K562 (cell line): ENCODE data around the gene ERP27. TPM values are rescaled to one million over a fixed set of nuclear protein-coding genes. Genes with fewer than 3 reads are reported as not detected.

Experiments used
- ATAC-seq: fragments of 200-7000 bp; cut with Tn5 transposase; 3 replicates; pipeline ENCODE4 v1.9.1; 2020; ENCODE audit warnings: moderate library complexity
- BruUV-seq: library from RNA; stranded (reverse); fragments of 400-500 nt; replicated peaks from 2 replicates; lab custom pipeline; 2021; lab: Mats Ljungman, UMichigan
- CTCF ChIA-PET: fragments of 300-600 bp; formaldehyde crosslinking; extraction: SDS; loops from one replicate; lab custom pipeline; 2021; ENCODE audit warnings: low intra/inter-chr PET ratio; lab: Yijun Ruan, JAX
- POLR2A ChIA-PET: fragments of 300-600, 350-650 bp; sonication (Branson Sonifier 250); formaldehyde crosslinking; extraction: SDS; loops from one replicate; lab custom pipeline; 2021; ENCODE audit warnings: antibody characterized with exemption, inconsistent platforms; lab: Yijun Ruan, JAX
- DNase-seq, 4 experiments: peaks; one replicate each; pipeline versions ENCODE4 v3.0.0 to v3.0.0-alpha.2; 2011 to 2018; ENCODE audit warnings: low spot score in 3 of 4, mixed read lengths in 3 of 4; ENCODE audit errors: extremely low read depth in 1 of 4
- FAIRE-seq: peaks from 2 replicates; lab custom pipeline; 2011; peaks lifted over from hg19 to GRCh38; lab: Jason Lieb, UNC
- H2AFZ ChIP-seq: 2 replicates; pipeline ENCODE4 v1.6.0; 2011; ENCODE audit warnings: low read depth, low read length, control low read depth, inconsistent platforms
- H3K27ac ChIP-seq: fragments of 200-600 bp; 3 replicates; pipeline ENCODE4 v1.8.0; 2011; ENCODE audit warnings: low read depth, mild to moderate bottlenecking, control low read depth, inconsistent platforms, low read length, moderate library complexity, mixed read lengths; ENCODE audit errors: extremely low read depth
- H3K27me3 ChIP-seq, 2 experiments: fragments of 300-600 bp in 1 of 2; 2 replicates in 1 of 2; 3 replicates in 1 of 2; pipeline versions ENCODE4 v1.6.0 to v1.8.0; 2011; ENCODE audit warnings: inconsistent platforms in 2 of 2, low read length in 2 of 2, mild to moderate bottlenecking in 1 of 2, mixed read lengths in 1 of 2, moderate library complexity in 1 of 2; ENCODE audit not compliant: control insufficient read depth in 2 of 2, insufficient read depth in 2 of 2
- H3K36me3 ChIP-seq: fragments of 300-600 bp; 3 replicates; pipeline ENCODE4 v1.8.0; 2011; ENCODE audit warnings: mild to moderate bottlenecking, low read length, inconsistent platforms; ENCODE audit not compliant: control insufficient read depth, insufficient read depth
- H3K4me1 ChIP-seq, 2 experiments: fragments of 200-600 bp in 1 of 2; replicated peaks in 1 of 2; 2 replicates in 1 of 2; 3 replicates in 1 of 2; pipeline versions ENCODE4 v1.5.1 to v1.8.0; 2011; ENCODE audit warnings: inconsistent platforms in 2 of 2, low read length in 2 of 2, mild to moderate bottlenecking in 1 of 2, mixed read lengths in 1 of 2, moderate library complexity in 1 of 2; ENCODE audit not compliant: control insufficient read depth in 2 of 2, insufficient read depth in 2 of 2
- H3K4me2 ChIP-seq: 2 replicates; pipeline ENCODE4 v1.6.1; 2011; ENCODE audit warnings: low read length, control low read depth, inconsistent platforms, mixed read lengths; ENCODE audit not compliant: insufficient read depth
- H3K4me3 ChIP-seq: fragments of 200-600 bp; sonication (generic), shearing (Covaris generic); 2 replicates; pipeline ENCODE4 v1.5.1; 2016; ENCODE audit warnings: control low read depth, inconsistent platforms
- H3K79me2 ChIP-seq: fragments of 200-600 bp; 3 replicates; pipeline ENCODE4 v1.8.0; 2011; ENCODE audit warnings: low read length, inconsistent platforms; ENCODE audit not compliant: control insufficient read depth, insufficient read depth
- H3K9ac ChIP-seq, 2 experiments: 2 replicates each; pipeline versions ENCODE4 v1.6.0 to v1.6.1; 2011; ENCODE audit warnings: low read depth in 2 of 2, low read length in 2 of 2, control low read depth in 1 of 2, inconsistent platforms in 1 of 2, mild to moderate bottlenecking in 1 of 2, mixed read lengths in 1 of 2; ENCODE audit not compliant: insufficient read depth in 1 of 2
- H3K9me1 ChIP-seq: one replicate; pipeline ENCODE4 v1.6.0; 2011; ENCODE audit warnings: inconsistent platforms, mild to moderate bottlenecking, low read length, moderate library complexity; ENCODE audit not compliant: control insufficient read depth, insufficient read depth
- H3K9me3 ChIP-seq: replicated peaks from 2 replicates; pipeline ENCODE4 v1.5.1; 2011; ENCODE audit warnings: low read depth, low read length, inconsistent platforms; ENCODE audit not compliant: control insufficient read depth, insufficient read depth
- H4K20me1 ChIP-seq: replicated peaks from 2 replicates; pipeline ENCODE4 v1.6.1; 2011; ENCODE audit warnings: low read length, inconsistent platforms, mixed read lengths; ENCODE audit not compliant: control insufficient read depth, insufficient read depth
- CUX1 ChIP-seq: fragments of 200-800 bp; sonication (Bioruptor generic); IDR thresholded peaks from 2 replicates; pipeline ENCODE4 v1.6.1; 2016; ENCODE audit warnings: missing genetic modification characterization, missing compliant biosample characterization
- L3MBTL2 ChIP-seq: fragments of 450-650 bp; IDR thresholded peaks from 2 replicates; pipeline ENCODE4 v1.6.1; 2016; ENCODE audit warnings: mild to moderate bottlenecking, moderate library complexity
- PML ChIP-seq: IDR thresholded peaks from 2 replicates; pipeline ENCODE4 v1.6.1; 2012; ENCODE audit warnings: low read length, inconsistent platforms
- PRMT5 ChIP-seq: sonication (generic); formaldehyde crosslinking; IDR thresholded peaks from 2 replicates; pipeline ENCODE4 v1.5.0; 2020; ENCODE audit warnings: missing genetic modification reagents
- SIN3B ChIP-seq: fragments of 450-650 bp; IDR thresholded peaks from 2 replicates; pipeline ENCODE4 v1.6.1; 2017; ENCODE audit warnings: low read depth, mild to moderate bottlenecking, moderate library complexity
- ZC3H4 ChIP-seq: sonication (generic); formaldehyde crosslinking; IDR thresholded peaks from 2 replicates; pipeline ENCODE4 v1.9.0; 2021; ENCODE audit warnings: missing genetic modification reagents, borderline replicate concordance
- ZMIZ1 ChIP-seq, 2 experiments: fragments of 150-350 bp in 1 of 2; IDR thresholded peaks; 2 replicates each; pipeline ENCODE4 v1.6.1; 2012 to 2016; ENCODE audit warnings: low read depth in 2 of 2, low read length in 2 of 2, mild to moderate bottlenecking in 1 of 2, moderate library complexity in 1 of 2
- WGBS: fragments of 100-300 bp; shearing (Covaris generic); methylation state at CpG from one replicate; pipeline ENCODE4 v1.1.6; 2016; ENCODE audit warnings: low coverage, mixed read lengths; ENCODE audit not compliant: insufficient coverage; ENCODE audit errors: missing lambda C conversion rate; 5-methylcytosine and 5-hydroxymethylcytosine counted together
- in situ Hi-C: fragments of 300-500 bp; cut with MboI; formaldehyde crosslinking; loops from 4 replicates; pipeline ENCODE4 v1.15.0; 2018; ENCODE audit warnings: inconsistent platforms, mixed read lengths
- intact Hi-C: fragments of 100-400 bp; cut with micrococcal nuclease; formaldehyde crosslinking; loops from 2 replicates; pipeline ENCODE4 v1.14.2; 2022
- polyA plus RNA-seq, 8 experiments: library from polyadenylated mRNA; depleted of rRNA in 4 of 8; stranded (reverse) in 5 of 8; unstranded in 3 of 8; fragments of >200 nt; fragmentation: Nextera tagmentation in 2 of 8; fragmentation: Illumina TruSeq in 1 of 8; extraction: Ambion mirVana in 2 of 8; extraction: Trizol in 1 of 8; gene quantifications; 2 replicates each; pipeline versions ENCODE4 v1.2.1 to v1.2.3, GENCODE V29; 2011 to 2014; ENCODE audit warnings: inconsistent platforms in 1 of 8, missing spikeins in 1 of 8
- total RNA-seq, 7 experiments: library from RNA; depleted of rRNA in 6 of 7; stranded (reverse); fragments of >200 nt in 6 of 7; fragmentation: Illumina TruSeq in 2 of 7; extraction: Trizol in 2 of 7; gene quantifications; 2 replicates each; pipeline versions ENCODE4 v1.2.1 to v1.2.3, GENCODE V29; 2011 to 2021; ENCODE audit warnings: low replicate concordance in 1 of 7
- TF ChIP-seq, protein P1 (sequence below): fragments of 450-650 bp; IDR thresholded peaks from 2 replicates; pipeline ENCODE4 v1.6.1; 2017; ENCODE audit warnings: antibody characterized with exemption

Gene ERP27
- total and polyA plus RNA-seq, 9 of the 15 experiments (the other 6 are each of a cell fraction or from before 2014, with no cell fraction given), result 0.07 to 0.27 (median 0.11) TPM; not detected in 6

DNA sequence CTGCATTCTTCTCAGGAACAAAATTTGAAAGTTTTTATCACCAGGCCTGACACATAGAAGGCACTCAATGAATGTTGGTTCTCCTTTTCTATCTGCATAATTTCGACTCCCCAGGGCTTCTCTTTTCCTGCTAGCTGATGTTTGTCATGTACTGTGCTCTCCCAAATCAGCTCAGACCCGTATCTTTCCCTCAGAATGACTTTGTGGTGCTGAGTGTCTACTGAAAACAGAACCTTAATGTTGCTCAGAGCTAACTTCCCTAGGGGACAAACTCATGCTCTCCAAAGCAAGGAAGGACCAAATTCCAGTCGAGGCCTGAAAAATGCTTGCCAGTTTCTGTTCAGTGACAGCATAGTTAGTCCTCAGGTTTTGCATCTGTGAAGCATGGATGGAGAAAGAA lies 21.1 kb upstream of the ERP27 start:
- TF ChIP-seq CUX1 (CRISPR knock-in tag), result no peak
- no peak for TF ChIP-seq L3MBTL2
- TF ChIP-seq PRMT5 (CRISPR knock-in tag), result no peak
- TF ChIP-seq PML, result no peak
- TF ChIP-seq SIN3B, result no peak
- TF ChIP-seq ZMIZ1 (IDR thresholded peaks at IDR 0.05; ENCODE audit: low read depth in 2 of 2, low read length in 2 of 2), result no peak
- TF ChIP-seq, protein P1, sequence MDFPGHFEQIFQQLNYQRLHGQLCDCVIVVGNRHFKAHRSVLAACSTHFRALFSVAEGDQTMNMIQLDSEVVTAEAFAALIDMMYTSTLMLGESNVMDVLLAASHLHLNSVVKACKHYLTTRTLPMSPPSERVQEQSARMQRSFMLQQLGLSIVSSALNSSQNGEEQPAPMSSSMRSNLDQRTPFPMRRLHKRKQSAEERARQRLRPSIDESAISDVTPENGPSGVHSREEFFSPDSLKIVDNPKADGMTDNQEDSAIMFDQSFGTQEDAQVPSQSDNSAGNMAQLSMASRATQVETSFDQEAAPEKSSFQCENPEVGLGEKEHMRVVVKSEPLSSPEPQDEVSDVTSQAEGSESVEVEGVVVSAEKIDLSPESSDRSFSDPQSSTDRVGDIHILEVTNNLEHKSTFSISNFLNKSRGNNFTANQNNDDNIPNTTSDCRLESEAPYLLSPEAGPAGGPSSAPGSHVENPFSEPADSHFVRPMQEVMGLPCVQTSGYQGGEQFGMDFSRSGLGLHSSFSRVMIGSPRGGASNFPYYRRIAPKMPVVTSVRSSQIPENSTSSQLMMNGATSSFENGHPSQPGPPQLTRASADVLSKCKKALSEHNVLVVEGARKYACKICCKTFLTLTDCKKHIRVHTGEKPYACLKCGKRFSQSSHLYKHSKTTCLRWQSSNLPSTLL, result no peak
- TF ChIP-seq ZC3H4 (CRISPR knock-in tag), result no peak

More for the DNA sequence above, 21.1 kb upstream of the ERP27 start:
- Histone ChIP-seq H3K4me2 (peak overlapping the region; percentile 29; the same call in 1 of the 2 replicates), H3K9me3 (no peaks in the 10 kb centered on the region), H2AFZ (peak overlapping the region; percentile 26; the same call in 1 of the 2 replicates), H3K27me3 (no peaks in the 10 kb centered on the region), H3K9ac (no peak overlapping the region), H3K4me1 (no peaks in the 10 kb centered on the region; a peak in 2 of 5 replicates), H3K79me2 (no peaks in the 10 kb centered on the region), H4K20me1 (no peaks in the 10 kb centered on the region), H3K9me1 (no peaks in the 10 kb centered on the region), H3K4me3 (no peak overlapping the region), H3K36me3 (no peaks in the 10 kb centered on the region), H3K27ac (no peak overlapping the region)
- in situ Hi-C loops, result loop anchor here (25.0 kb wide), 1 partner anchor 747 kb away; no protein-coding TSS in a partner anchor
- no TSS peak for BruUV-seq
- ATAC-seq (no peak), DNase-seq (no peak), FAIRE-seq (no peak)
- intact Hi-C loops, result no loop called here
- ChIA-PET CTCF (no interaction called here), POLR2A (no interaction called here)
- 5% methylated on average over 3 of the region's 3 CpGs for WGBS
